Measurements from ENCODE around the gene ARHGAP24.
"Not testable (repeated sequence)": the region's sequence is repeated elsewhere in the genome, so short reads cannot be mapped to it uniquely, and the experiment has no call there.

DNA sequence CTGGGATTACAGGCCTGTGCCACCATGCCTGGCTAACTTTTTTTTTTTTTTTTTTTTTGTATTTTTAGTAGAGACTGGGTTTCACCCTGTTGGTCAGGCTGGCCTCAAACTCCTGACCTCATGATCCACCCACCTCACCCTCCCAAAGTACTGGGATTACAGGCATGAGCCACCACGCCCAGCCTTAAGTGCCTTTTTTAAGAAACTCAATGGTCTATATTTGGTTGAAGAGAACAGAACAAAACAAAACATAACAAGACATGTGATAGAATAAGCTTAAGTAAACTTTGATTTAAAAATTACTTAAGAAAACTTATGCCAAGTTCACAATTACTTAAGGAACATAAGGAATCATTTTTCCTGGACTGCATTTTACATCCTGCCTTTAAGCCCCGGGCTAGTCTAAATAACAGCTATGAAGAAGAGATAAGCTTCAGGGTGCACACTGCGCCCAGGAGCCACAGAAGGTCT is 365.1 kb downstream of the ARHGAP24 start:
- TF ChIP-seq, protein P1, sequence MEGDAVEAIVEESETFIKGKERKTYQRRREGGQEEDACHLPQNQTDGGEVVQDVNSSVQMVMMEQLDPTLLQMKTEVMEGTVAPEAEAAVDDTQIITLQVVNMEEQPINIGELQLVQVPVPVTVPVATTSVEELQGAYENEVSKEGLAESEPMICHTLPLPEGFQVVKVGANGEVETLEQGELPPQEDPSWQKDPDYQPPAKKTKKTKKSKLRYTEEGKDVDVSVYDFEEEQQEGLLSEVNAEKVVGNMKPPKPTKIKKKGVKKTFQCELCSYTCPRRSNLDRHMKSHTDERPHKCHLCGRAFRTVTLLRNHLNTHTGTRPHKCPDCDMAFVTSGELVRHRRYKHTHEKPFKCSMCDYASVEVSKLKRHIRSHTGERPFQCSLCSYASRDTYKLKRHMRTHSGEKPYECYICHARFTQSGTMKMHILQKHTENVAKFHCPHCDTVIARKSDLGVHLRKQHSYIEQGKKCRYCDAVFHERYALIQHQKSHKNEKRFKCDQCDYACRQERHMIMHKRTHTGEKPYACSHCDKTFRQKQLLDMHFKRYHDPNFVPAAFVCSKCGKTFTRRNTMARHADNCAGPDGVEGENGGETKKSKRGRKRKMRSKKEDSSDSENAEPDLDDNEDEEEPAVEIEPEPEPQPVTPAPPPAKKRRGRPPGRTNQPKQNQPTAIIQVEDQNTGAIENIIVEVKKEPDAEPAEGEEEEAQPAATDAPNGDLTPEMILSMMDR (IDR thresholded peaks at IDR 0.05) = not testable (repeated sequence)
- not testable (repeated sequence) for TF ChIP-seq EZH2 (IDR thresholded peaks at IDR 0.05; ENCODE audit: borderline replicate concordance, insufficient read depth, low read depth, low read length, poor library complexity, severe bottlenecking)
